SK-N-SH (cell line): ENCODE measurements around the gene DIP2A. TPM values are rescaled to one million over a fixed set of nuclear protein-coding genes. Genes with fewer than 3 reads are reported as not detected.

Experiments used
- CTCF ChIA-PET: fragments of 300-600, 350-600 bp; formaldehyde crosslinking; extraction: SDS; loops from one replicate; lab custom pipeline; 2021; lab: Yijun Ruan, JAX
- POLR2A ChIA-PET: fragments of 350-600 bp; sonication (Branson Sonifier 250); formaldehyde crosslinking; extraction: SDS; loops from one replicate; lab custom pipeline; 2020; ENCODE audit warnings: antibody characterized with exemption, inconsistent platforms; lab: Yijun Ruan, JAX
- DNase-seq: peaks from one replicate; pipeline ENCODE4 v3.0.0; 2012
- H2AFZ ChIP-seq: fragments of 200-600 bp; sonication (generic); 2 replicates; pipeline ENCODE4 v1.8.1; 2016; ENCODE audit warnings: antibody characterized with exemption, mild to moderate bottlenecking, low read depth
- H3F3A ChIP-seq: fragments of 200-600 bp; sonication (generic); replicated peaks from 2 replicates; pipeline ENCODE3; 2016; ENCODE audit warnings: antibody characterized with exemption, mild to moderate bottlenecking; ENCODE audit not compliant: insufficient read depth
- H3K27ac ChIP-seq, 2 experiments: fragments of 200-500 bp in 1 of 2; fragments of 200-600 bp in 1 of 2; sonication (Bioruptor generic) in 1 of 2; sonication (generic), shearing (Covaris generic) in 1 of 2; 2 replicates each; pipeline versions ENCODE4 v1.5.1 to v1.6.1; 2014 to 2016; ENCODE audit warnings: low read depth in 2 of 2, inconsistent platforms in 1 of 2, low read length in 1 of 2, mild to moderate bottlenecking in 1 of 2, mixed read lengths in 1 of 2
- H3K27me3 ChIP-seq: fragments of 200-600 bp; sonication (generic), shearing (Covaris generic); 2 replicates; pipeline ENCODE4 v1.6.1; 2016; ENCODE audit warnings: mixed run types; ENCODE audit not compliant: insufficient read depth
- H3K36me3 ChIP-seq, 2 experiments: fragments of 200-500 bp in 1 of 2; fragments of 200-600 bp in 1 of 2; sonication (Bioruptor generic) in 1 of 2; sonication (generic) in 1 of 2; replicated peaks in 1 of 2; 2 replicates each; pipeline versions ENCODE3 to v1.5.1; 2014 to 2016; ENCODE audit warnings: low read length in 1 of 2, mild to moderate bottlenecking in 1 of 2; ENCODE audit not compliant: insufficient read depth in 2 of 2, control insufficient read depth in 1 of 2
- H3K4me1 ChIP-seq, 2 experiments: fragments of 200-500 bp in 1 of 2; fragments of 200-600 bp in 1 of 2; sonication (Bioruptor generic) in 1 of 2; sonication (generic), shearing (Covaris generic) in 1 of 2; 2 replicates each; pipeline versions ENCODE4 v1.5.1 to v1.6.1; 2014 to 2016; ENCODE audit warnings: low read depth in 1 of 2, low read length in 1 of 2, mixed run types in 1 of 2; ENCODE audit not compliant: insufficient read depth in 2 of 2, control insufficient read depth in 1 of 2
- H3K4me2 ChIP-seq: fragments of 200-600 bp; sonication (generic), shearing (Covaris generic); 2 replicates; pipeline ENCODE4 v1.6.1; 2017; ENCODE audit warnings: mixed run types
- H3K4me3 ChIP-seq, 2 experiments: fragments of 200-500 bp in 1 of 2; fragments of 200-600 bp in 1 of 2; sonication (Bioruptor generic) in 1 of 2; sonication (generic), shearing (Covaris generic) in 1 of 2; 2 replicates each; pipeline versions ENCODE4 v1.5.1 to v1.8.1; 2014 to 2016; ENCODE audit warnings: low read depth in 2 of 2, inconsistent platforms in 1 of 2, low read length in 1 of 2, mild to moderate bottlenecking in 1 of 2, mixed read lengths in 1 of 2, moderate library complexity in 1 of 2
- H3K79me2 ChIP-seq: fragments of 200-600 bp; sonication (generic); 2 replicates; pipeline ENCODE4 v1.8.1; 2017; ENCODE audit warnings: mild to moderate bottlenecking; ENCODE audit not compliant: insufficient read depth
- H3K9ac ChIP-seq: fragments of 200-600 bp; sonication (generic); 2 replicates; pipeline ENCODE4 v1.6.1; 2017; ENCODE audit warnings: mixed run types
- H3K9me2 ChIP-seq: fragments of 200-600 bp; sonication (generic); 2 replicates; pipeline ENCODE4 v1.6.1; 2017; ENCODE audit warnings: mixed run types
- H3K9me3 ChIP-seq: fragments of 200-600 bp; sonication (generic); 2 replicates; pipeline ENCODE4 v1.6.1; 2017; ENCODE audit warnings: mixed run types, mild to moderate bottlenecking, moderate library complexity
- H4K20me1 ChIP-seq: fragments of 200-600 bp; sonication (generic); 2 replicates; pipeline ENCODE4 v1.6.1; 2017; ENCODE audit warnings: mild to moderate bottlenecking, mixed run types; ENCODE audit not compliant: insufficient read depth
- CTCF ChIP-seq: fragments of 200-600 bp; sonication (generic); IDR thresholded peaks from 2 replicates; pipeline ENCODE4 v1.6.1; 2017; ENCODE audit warnings: antibody characterized with exemption, mild to moderate bottlenecking, moderate library complexity
- ELF1 ChIP-seq: IDR thresholded peaks from 2 replicates; pipeline ENCODE4 v1.4.0; 2012
- EZH2phosphoT487 ChIP-seq: fragments of 200-600 bp; sonication (generic); IDR thresholded peaks from 2 replicates; pipeline ENCODE4 v1.6.1; 2017; ENCODE audit warnings: low read depth, mixed run types, mild to moderate bottlenecking, antibody characterized with exemption, moderate library complexity, borderline replicate concordance
- FOSL2 ChIP-seq: IDR thresholded peaks from 2 replicates; pipeline ENCODE4 v1.4.0; 2012; ENCODE audit warnings: low read depth, mild to moderate bottlenecking, moderate library complexity, borderline replicate concordance
- FOXJ3 ChIP-seq: sonication (generic); formaldehyde crosslinking; IDR thresholded peaks from 2 replicates; pipeline ENCODE4 v1.5.1; 2020; ENCODE audit warnings: mild to moderate bottlenecking, missing genetic modification reagents
- IRF3 ChIP-seq: fragments of 150-350 bp; IDR thresholded peaks from 2 replicates; pipeline ENCODE4 v1.6.1; 2016; ENCODE audit warnings: mild to moderate bottlenecking, low read depth, low read length
- JUND ChIP-seq: IDR thresholded peaks from 2 replicates; pipeline ENCODE4 v1.4.0; 2012
- MAX ChIP-seq: IDR thresholded peaks from 2 replicates; pipeline ENCODE4 v1.4.0; 2012; ENCODE audit warnings: low read depth
- PBX3 ChIP-seq: IDR thresholded peaks from 2 replicates; pipeline ENCODE4; 2012
- RAD21 ChIP-seq: IDR thresholded peaks from 2 replicates; pipeline ENCODE4 v1.6.1; 2012; ENCODE audit warnings: mild to moderate bottlenecking, low read length
- RFX5 ChIP-seq: IDR thresholded peaks from 2 replicates; pipeline ENCODE4 v1.6.1; 2012; ENCODE audit warnings: mild to moderate bottlenecking, improper control_type of control experiment, low read length
- TAF1 ChIP-seq: IDR thresholded peaks from 2 replicates; pipeline ENCODE4 v1.6.1; 2012; ENCODE audit warnings: low read depth, mild to moderate bottlenecking, low read length, moderate library complexity, borderline replicate concordance
- TEAD4 ChIP-seq: IDR thresholded peaks from 2 replicates; pipeline ENCODE4 v1.4.0; 2012; ENCODE audit warnings: mild to moderate bottlenecking, borderline replicate concordance; ENCODE audit not compliant: insufficient read depth
- ZBTB33 ChIP-seq: IDR thresholded peaks from 2 replicates; pipeline ENCODE4 v1.4.0; 2012; ENCODE audit warnings: low read depth, borderline replicate concordance
- WGBS: methylation state at CpG from one replicate; pipeline ENCODE4 v1.1.6; 2017; ENCODE audit warnings: low lambda C conversion rate; 5-methylcytosine and 5-hydroxymethylcytosine counted together
- polyA plus RNA-seq, 3 experiments: library from polyadenylated mRNA; depleted of rRNA; stranded (reverse); fragments of >200 nt; gene quantifications; 2 replicates each; pipeline ENCODE4 v1.2.3, GENCODE V29; 2012

Gene DIP2A
- polyA plus RNA-seq, 1 of the 3 experiments (the other 2 are of a cell fraction) = 26.9 TPM

GRCh38 chr21:46545363-46545762 is 86.7 kb downstream of the DIP2A start:
- no peaks in the 10 kb centered on the region for H3K9me2 ChIP-seq
- TF ChIP-seq TEAD4 (no peak), EZH2phosphoT487 (no peak), JUND (no peak), IRF3 (no peak), RAD21 (no peak), TAF1 (no peak), ELF1 (no peak), RFX5 (no peak), ZBTB33 (no peak), PBX3 (no peak), FOSL2 (no peak), MAX (no peak), CTCF (no peak), FOXJ3 (CRISPR knock-in tag) (no peak)
- WGBS = 100% methylated on average over 2 of the region's 5 CpGs
- H3K4me3 ChIP-seq = no peak overlapping the region
- H3K79me2 ChIP-seq = no peaks in the 10 kb centered on the region
- H3K27ac ChIP-seq = no peak overlapping the region
- H3K4me2 ChIP-seq = no peak overlapping the region
- H2AFZ ChIP-seq = no peak overlapping the region
- H3K9me3 ChIP-seq = no peaks in the 10 kb centered on the region
- H3K27me3 ChIP-seq = no peaks in the 10 kb centered on the region
- no peak overlapping the region for H3K9ac ChIP-seq
- no peak for DNase-seq
- POLR2A ChIA-PET = no interaction called here
- peaks cover 42 to 71% of the 10 kb centered on the region in 2 experiments for H3K36me3 ChIP-seq
- no peaks in the 10 kb centered on the region for H4K20me1 ChIP-seq
- no peaks in the 10 kb centered on the region for H3F3A ChIP-seq
- CTCF ChIA-PET = no interaction called here
- H3K4me1 ChIP-seq = no peaks in the 10 kb centered on the region
